Measurements from ENCODE around the gene ATXN7L1.

ATXN7L1 gene

DNA sequence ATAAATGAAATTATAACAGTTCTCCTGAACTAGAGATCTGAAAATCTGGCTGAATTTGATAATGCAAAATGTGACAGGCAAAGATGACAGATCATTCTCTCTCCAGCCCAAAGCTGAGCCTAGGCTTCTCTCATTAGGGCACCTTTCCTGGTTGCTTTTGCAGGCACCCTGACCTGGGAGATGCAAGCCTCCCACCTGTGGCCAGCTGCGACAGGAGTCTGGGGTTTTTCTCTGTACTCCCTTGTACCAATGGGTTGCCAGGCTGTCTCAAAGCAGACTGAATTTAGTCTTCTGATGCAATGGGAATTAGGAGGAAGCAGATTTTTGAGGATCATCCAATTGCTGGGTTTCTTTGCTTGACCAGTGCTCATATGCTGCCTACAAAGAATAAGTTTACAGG, 210.1 kb downstream of the ATXN7L1 start:
- in situ Hi-C loops (cut with HindIII; ENCODE audit: low sequenced_read_pairs) = no loop called here
- no peak overlapping the region for H3K4me3 ChIP-seq (ENCODE audit: low read depth, low read length)
- TF ChIP-seq CTCF (IDR thresholded peaks at IDR 0.05; ENCODE audit: low read depth, low read length) = no peak
- DNase-seq (ENCODE audit: low read depth, low spot score) = no peak

DNA sequence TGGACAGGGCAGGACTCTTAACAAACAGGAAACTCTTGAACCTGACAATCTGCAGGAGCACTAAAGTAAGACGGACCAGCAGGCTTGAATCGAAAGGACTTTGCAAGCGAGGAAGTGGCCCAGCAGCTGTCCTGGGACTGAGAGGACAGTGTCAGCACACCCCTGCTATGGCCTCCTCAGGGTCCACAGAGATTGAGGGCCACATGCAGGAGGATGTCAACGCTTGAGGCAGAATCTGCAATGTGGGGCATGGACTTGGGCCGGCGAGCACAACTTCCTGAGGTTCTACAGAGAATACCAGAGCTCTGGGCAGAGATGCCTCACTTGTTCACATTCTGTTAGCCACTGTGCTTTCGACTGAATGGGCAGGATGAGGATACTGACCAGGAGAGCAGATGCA, 210.7 kb downstream of the ATXN7L1 start:
- no peak for TF ChIP-seq CTCF (IDR thresholded peaks at IDR 0.05; ENCODE audit: low read depth, low read length)
- in situ Hi-C loops (cut with HindIII; ENCODE audit: low sequenced_read_pairs) = no loop called here
- no peak for DNase-seq (ENCODE audit: low read depth, low spot score)
- no peak overlapping the region for H3K4me3 ChIP-seq (ENCODE audit: low read depth, low read length)

- in situ Hi-C loops (cut with HindIII; ENCODE audit: low sequenced_read_pairs) = no loop called here
- no peak overlapping the region for H3K4me3 ChIP-seq (ENCODE audit: low read depth, low read length)
- TF ChIP-seq CTCF (IDR thresholded peaks at IDR 0.05; ENCODE audit: low read depth, low read length) = no peak
- peak; percentile 72 for DNase-seq (ENCODE audit: low read depth, low spot score)
These were observed 211.4 kb downstream of the ATXN7L1 start for GRCh38 chr7:105664816-105665525.

DNA sequence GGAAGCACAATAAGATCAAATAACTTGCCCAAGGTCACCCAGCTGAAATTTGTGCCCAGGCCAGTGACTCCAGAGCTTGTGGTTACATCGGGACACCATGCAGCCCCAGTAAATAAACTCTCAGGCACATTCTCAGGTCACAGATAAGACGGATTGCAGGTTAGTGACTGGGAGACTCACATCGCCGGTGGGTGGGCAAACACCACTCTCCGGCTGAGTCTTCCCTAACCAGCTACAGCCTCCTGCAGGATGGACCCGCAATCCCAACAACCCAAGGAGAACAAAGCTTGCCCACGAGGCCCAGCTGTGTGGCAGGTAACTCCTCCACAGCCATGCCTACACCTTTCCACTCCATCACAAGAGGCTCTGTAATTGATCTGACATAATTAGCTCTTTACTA, 213.4 kb downstream of the ATXN7L1 start:
- in situ Hi-C loops (cut with HindIII; ENCODE audit: low sequenced_read_pairs) = no loop called here
- no peak for TF ChIP-seq CTCF (IDR thresholded peaks at IDR 0.05; ENCODE audit: low read depth, low read length)
- no peak for DNase-seq (ENCODE audit: low read depth, low spot score)
- H3K4me3 ChIP-seq (ENCODE audit: low read depth, low read length) = no peak overlapping the region

DNA sequence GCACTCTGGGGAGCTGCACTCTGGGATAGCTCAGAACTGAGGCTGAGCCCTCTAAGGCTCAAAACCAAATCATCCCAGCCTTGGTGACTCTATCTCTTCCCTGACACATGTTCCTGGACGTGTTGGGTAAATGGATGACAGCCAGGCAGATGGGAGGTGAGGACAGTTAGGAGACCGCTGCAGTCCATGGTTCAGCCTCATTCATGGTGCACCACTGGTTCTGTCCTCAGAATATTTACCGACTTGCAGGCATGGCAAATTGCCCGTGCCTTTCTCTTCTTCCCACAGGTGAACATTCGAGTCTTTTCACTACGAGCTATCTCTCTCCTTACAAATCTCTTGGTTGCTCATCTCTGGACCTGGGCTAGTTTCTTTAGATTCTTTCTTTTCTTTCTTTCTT, 214.8 kb downstream of the ATXN7L1 start:
- in situ Hi-C loops (cut with HindIII; ENCODE audit: low sequenced_read_pairs) = no loop called here
- no peak overlapping the region for H3K4me3 ChIP-seq (ENCODE audit: low read depth, low read length)
- TF ChIP-seq CTCF (IDR thresholded peaks at IDR 0.05; ENCODE audit: low read depth, low read length) = no peak
- DNase-seq (ENCODE audit: low read depth, low spot score) = no peak

DNA sequence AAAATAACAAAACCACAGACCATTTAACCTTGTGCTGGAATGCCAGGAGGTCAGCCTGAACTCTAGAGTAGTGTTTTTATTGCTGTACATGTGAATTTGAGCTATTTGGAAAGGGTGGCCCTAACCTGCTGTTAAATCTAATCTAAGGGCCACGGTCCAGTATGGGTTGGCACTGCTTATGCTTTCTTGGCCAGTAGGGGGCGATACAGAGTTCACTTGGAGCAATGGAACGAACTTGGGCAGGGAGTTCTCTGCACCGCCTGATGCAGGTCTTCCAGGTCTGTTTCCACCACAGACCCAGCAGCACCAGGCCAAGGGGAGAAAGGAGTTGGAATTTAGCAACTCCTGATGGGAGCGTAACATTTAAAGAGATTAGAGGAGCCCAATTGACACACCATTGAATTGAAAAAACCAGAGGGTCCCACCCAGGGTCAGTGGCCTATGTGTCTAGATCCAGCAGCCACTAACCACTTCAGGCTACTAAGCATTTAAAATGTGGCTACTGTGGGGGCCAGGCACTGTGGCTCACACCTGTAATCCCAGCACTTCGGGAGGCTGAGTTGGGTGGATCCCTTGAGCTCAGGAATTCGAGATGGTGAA, 219.4 kb downstream of the ATXN7L1 start:
- in situ Hi-C loops (cut with HindIII; ENCODE audit: low sequenced_read_pairs) = no loop called here
- no peak overlapping the region for H3K4me3 ChIP-seq (ENCODE audit: low read depth, low read length)
- peak; percentile 67 for TF ChIP-seq CTCF (IDR thresholded peaks at IDR 0.05; ENCODE audit: low read depth, low read length)
- no peak for DNase-seq (ENCODE audit: low read depth, low spot score)

All from astrocyte of the spinal cord (primary cell).